ENCODE data around the gene PRMT7.

PRMT7 gene

DNA sequence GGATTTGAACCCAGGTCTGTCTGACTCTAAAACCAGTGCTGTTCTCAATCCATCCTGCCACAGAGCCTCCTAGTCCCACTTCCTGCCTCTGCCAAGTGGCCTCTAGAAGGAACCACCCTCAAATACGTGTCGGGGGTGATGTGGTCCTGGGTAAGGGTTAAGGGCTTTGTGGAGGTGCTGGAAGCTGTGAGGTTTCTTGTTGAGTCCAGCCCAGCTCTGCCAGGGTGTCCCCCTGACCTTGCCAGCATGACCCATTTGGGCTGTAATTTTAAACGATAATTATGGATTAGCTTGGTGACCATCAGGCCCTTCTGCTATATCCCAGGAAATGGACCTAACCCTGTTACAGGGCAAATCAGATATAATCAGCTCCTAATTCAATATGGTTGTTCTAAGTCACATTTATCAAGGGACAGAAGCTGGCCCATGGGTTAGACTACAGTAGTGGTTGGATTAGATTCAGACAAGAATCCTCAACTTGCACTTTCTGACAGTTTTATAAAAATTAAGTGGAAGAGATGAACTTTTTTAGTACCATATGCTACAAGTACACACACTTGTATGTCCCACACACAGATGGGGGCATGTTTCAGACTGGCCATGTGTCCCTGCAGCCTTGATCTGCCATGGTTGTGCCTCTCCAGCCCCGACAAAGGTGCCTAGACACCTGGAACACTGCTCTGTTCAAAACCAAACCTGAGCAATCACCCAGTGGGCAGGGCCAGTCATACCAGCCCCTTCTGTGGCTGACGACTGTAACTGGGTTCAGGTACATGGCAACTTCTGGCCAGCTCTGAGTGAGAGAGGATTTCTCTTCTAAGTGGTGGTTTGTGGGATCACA, 89.5 kb downstream of the PRMT7 start:
- Mint-ChIP-seq H3K27me3 (no peaks in the 10 kb centered on the region), H3K27ac (no peak overlapping the region), H3K9me3 (no peaks in the 10 kb centered on the region), H3K4me3 (no peak overlapping the region), H3K4me1 (peaks cover 12% of the 10 kb centered on the region), H3K36me3 (ENCODE audit: low read depth) (no peaks in the 10 kb centered on the region)
- DNase-seq = no peak
- ATAC-seq = no peak

DNA sequence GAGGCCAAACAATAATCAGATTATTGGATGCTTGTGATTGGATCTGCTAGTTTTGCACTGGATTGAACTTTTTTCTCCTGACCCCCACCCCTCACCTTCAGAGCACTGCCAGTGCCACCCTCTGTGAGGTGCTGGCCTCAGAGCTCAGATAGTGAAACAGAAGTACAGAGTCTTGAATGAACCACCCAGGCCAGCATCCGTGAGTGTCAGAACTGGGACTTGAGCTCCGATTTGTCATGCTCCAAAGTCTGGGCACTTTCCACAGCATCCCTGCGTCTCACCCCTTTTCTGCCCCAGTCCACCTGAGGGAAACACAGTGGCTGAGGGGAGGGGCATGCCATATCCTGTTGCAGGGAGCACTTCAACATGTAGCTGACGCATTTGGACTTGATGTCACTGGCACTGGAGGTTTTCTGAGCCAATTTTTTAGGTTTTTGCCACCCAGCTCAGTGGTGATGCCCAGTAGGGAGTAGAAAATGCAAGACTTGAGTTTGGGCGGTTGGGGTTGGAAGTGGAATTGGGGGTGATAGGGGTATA, 90.2 kb downstream of the PRMT7 start:
- Mint-ChIP-seq H3K4me3 (no peak overlapping the region), H3K36me3 (ENCODE audit: low read depth) (no peaks in the 10 kb centered on the region), H3K27ac (no peak overlapping the region), H3K4me1 (peaks cover 12% of the 10 kb centered on the region), H3K27me3 (no peaks in the 10 kb centered on the region), H3K9me3 (no peaks in the 10 kb centered on the region)
- ATAC-seq (no peak), DNase-seq (no peak)

- DNase-seq (no peak), ATAC-seq (peak; percentile 63)
- no peaks in the 10 kb centered on the region for H3K27me3 Mint-ChIP-seq
- H3K4me3 Mint-ChIP-seq = no peak overlapping the region
- H3K4me1 Mint-ChIP-seq = peaks cover 12% of the 10 kb centered on the region
- H3K9me3 Mint-ChIP-seq = no peaks in the 10 kb centered on the region
- no peaks in the 10 kb centered on the region for H3K36me3 Mint-ChIP-seq (ENCODE audit: low read depth)
- no peak overlapping the region for H3K27ac Mint-ChIP-seq
These were observed 91.3 kb downstream of the PRMT7 start for GRCh38 chr16:68401871-68402747.

DNA sequence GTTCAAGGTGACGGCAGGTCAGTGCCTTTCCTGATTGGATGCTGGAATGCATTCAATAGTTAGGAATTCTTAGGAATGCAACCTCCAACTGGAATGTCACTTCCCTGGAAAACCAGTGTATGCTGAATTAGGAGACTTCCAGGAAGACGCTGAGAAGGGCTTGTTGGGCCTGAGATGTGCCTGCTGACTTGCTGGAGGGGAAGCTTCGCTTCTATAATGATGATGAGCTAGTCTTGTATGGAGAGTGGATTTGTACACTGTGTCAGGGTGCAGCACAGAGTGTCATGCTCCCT, 91.9 kb downstream of the PRMT7 start:
- DNase-seq (no peak), ATAC-seq (no peak)
- H3K27ac Mint-ChIP-seq = no peak overlapping the region
- no peaks in the 10 kb centered on the region for H3K36me3 Mint-ChIP-seq (ENCODE audit: low read depth)
- H3K27me3 Mint-ChIP-seq = no peaks in the 10 kb centered on the region
- no peaks in the 10 kb centered on the region for H3K9me3 Mint-ChIP-seq
- H3K4me3 Mint-ChIP-seq = no peak overlapping the region
- peaks cover 12% of the 10 kb centered on the region for H3K4me1 Mint-ChIP-seq

DNA sequence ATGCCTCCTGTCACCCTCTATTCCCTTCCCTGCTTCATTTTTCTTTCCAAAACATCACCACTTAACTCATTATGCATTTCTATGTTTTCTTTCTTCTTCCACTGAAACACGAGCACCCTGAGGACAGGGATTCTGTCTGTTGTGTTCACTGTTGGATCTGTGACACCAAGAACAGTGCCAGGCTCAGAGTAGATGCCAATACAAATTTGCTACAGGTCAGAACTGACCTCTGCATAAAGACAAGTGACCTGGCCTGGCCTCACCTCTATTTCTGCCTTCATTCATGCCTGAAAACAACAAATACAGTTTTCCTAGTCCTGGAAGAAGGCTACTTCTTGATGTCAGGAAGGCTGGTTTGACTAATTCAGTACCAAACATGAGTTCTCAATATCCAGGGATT, 92.4 kb downstream of the PRMT7 start:
- Mint-ChIP-seq H3K27me3 (no peaks in the 10 kb centered on the region), H3K9me3 (no peaks in the 10 kb centered on the region), H3K36me3 (ENCODE audit: low read depth) (no peaks in the 10 kb centered on the region), H3K27ac (no peak overlapping the region), H3K4me1 (peaks cover 12% of the 10 kb centered on the region), H3K4me3 (no peak overlapping the region)
- no peak for ATAC-seq
- no peak for DNase-seq

DNA sequence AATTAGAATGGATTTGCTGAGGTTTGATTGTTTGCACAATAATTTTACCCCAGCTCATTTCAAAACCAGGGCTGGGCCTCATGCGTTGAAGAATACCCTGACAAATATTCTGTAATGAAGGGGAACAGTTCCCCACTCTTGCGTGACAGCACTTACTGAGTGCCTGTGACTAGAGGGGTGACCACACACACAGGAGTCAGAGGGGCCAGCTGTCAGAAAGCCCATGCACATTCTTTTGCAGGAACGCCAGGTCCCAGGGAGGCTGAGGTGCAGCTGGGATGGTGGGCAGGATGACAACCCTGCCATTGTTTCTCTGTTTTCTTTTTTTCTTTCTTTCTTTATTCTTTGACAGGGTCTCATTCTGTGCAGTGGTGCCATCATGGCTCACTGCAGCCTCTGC, 92.9 kb downstream of the PRMT7 start:
- no peaks in the 10 kb centered on the region for H3K36me3 Mint-ChIP-seq (ENCODE audit: low read depth)
- H3K27me3 Mint-ChIP-seq = no peaks in the 10 kb centered on the region
- no peak overlapping the region for H3K27ac Mint-ChIP-seq
- DNase-seq (no peak), ATAC-seq (no peak)
- no peak overlapping the region for H3K4me3 Mint-ChIP-seq
- peaks cover 12% of the 10 kb centered on the region for H3K4me1 Mint-ChIP-seq
- no peaks in the 10 kb centered on the region for H3K9me3 Mint-ChIP-seq

GRCh38 chr16:68404736-68405345, 94.0 kb downstream of the PRMT7 start:
- Mint-ChIP-seq H3K9me3 (no peaks in the 10 kb centered on the region), H3K4me3 (no peak overlapping the region), H3K4me1 (peaks cover 12% of the 10 kb centered on the region), H3K36me3 (ENCODE audit: low read depth) (no peaks in the 10 kb centered on the region), H3K27me3 (no peaks in the 10 kb centered on the region), H3K27ac (no peak overlapping the region)
- DNase-seq (no peak), ATAC-seq (no peak)

DNA sequence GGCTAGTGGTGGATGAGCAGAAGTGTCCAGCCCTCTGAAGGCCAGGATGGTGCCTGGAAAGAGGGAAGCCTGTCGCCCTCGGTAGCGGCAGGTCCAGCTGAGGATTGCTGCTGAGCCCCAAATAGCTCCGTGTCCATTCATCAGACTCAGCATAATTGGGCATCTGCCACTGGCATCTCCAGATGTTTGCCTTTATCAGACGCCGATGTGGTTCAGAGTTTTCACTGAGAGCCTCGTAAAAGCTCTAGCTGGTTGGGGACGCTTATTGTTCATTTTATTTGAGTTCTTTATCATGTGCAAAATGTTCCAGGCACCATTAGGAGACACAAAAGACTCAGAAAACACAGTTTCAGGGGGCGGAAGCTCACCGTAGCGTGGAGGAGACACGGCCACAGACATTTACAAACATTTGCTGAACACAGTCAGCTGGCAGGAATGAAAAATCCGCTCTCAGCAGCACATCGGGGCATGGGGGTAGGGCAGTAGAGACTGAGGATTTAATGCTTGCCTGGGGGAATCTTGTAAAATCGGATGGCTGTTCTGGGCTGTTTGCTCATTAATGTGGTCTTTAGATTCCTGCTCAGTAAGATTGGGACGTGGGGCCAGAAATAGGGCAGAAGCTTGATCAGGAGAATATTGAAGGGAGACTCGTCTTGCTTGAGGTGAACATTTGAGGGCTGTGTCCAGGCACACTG, 95.8 kb downstream of the PRMT7 start:
- Mint-ChIP-seq H3K4me1 (peaks cover 2% of the 10 kb centered on the region), H3K9me3 (no peaks in the 10 kb centered on the region), H3K27me3 (no peaks in the 10 kb centered on the region), H3K27ac (no peak overlapping the region), H3K4me3 (no peak overlapping the region), H3K36me3 (ENCODE audit: low read depth) (no peaks in the 10 kb centered on the region)
- ATAC-seq (no peak), DNase-seq (no peak)

Measured in activated naive CD8-positive, alpha-beta T cell treated with anti-CD3 and anti-CD28 coated beads, Interleukin-2, amount 50 U/mL, for 24 hours (primary cell).